Measurements from ENCODE around the gene ASMTL. TPM values are rescaled to one million over a fixed set of nuclear protein-coding genes. Genes with fewer than 3 reads are reported as not detected.
"Not testable (repeated sequence)": the region's sequence is repeated elsewhere in the genome, so short reads cannot be mapped to it uniquely, and the experiment has no call there.

The ASMTL gene
- total RNA-seq, 2 experiments from 2014 or later, result 65.2 to 67.4 TPM

- H3K4me3 Mint-ChIP-seq, result no peak overlapping the region
Measured at GRCh38 chrX:1477801-1478458, 25.2 kb upstream of the ASMTL start.

GRCh38 chrX:1477229-1477628, 24.5 kb upstream of the ASMTL start:
- H3K27ac Mint-ChIP-seq, result peak overlapping the region; percentile 69
- H3K36me3 Mint-ChIP-seq, result peaks cover 42% of the 10 kb centered on the region
- intact Hi-C loops (cut with micrococcal nuclease), result no loop called here
- H3K4me1 Mint-ChIP-seq (ENCODE audit: low read depth), result peaks cover 74% of the 10 kb centered on the region
- no peak overlapping the region for H3K4me3 Mint-ChIP-seq
- ChIA-PET CTCF (no interaction called here), POLR2A (no interaction called here)
- DNase-seq, result no peak
- no peaks in the 10 kb centered on the region for H3K27me3 Mint-ChIP-seq
- peaks cover 28% of the 10 kb centered on the region for H3K9me3 Mint-ChIP-seq

More at GRCh38 chrX:1477801-1478458, 25.2 kb upstream of the ASMTL start:
- intact Hi-C loops (cut with micrococcal nuclease), result no loop called here
- ChIA-PET POLR2A (no interaction called here), CTCF (no interaction called here)
- no peak for DNase-seq
- Mint-ChIP-seq H3K9me3 (peaks cover 28% of the 10 kb centered on the region), H3K36me3 (peaks cover 42% of the 10 kb centered on the region), H3K27ac (peak overlapping the region; percentile 69), H3K27me3 (no peaks in the 10 kb centered on the region), H3K4me1 (ENCODE audit: low read depth) (peaks cover 74% of the 10 kb centered on the region)

GRCh38 chrX:1476682-1477081, 24.0 kb upstream of the ASMTL start:
- no peak overlapping the region for H3K4me3 Mint-ChIP-seq
- ChIA-PET POLR2A (no interaction called here), CTCF (no interaction called here)
- H3K27me3 Mint-ChIP-seq, result no peaks in the 10 kb centered on the region
- peaks cover 45% of the 10 kb centered on the region for H3K36me3 Mint-ChIP-seq
- H3K9me3 Mint-ChIP-seq, result peaks cover 31% of the 10 kb centered on the region
- H3K4me1 Mint-ChIP-seq (ENCODE audit: low read depth), result peaks cover 74% of the 10 kb centered on the region
- no peak for DNase-seq
- intact Hi-C loops (cut with micrococcal nuclease), result no loop called here
- peak overlapping the region; percentile 69 for H3K27ac Mint-ChIP-seq

GRCh38 chrX:1475881-1476280, 23.2 kb upstream of the ASMTL start:
- H3K36me3 Mint-ChIP-seq, result peaks cover 48% of the 10 kb centered on the region
- no peak overlapping the region for H3K27ac Mint-ChIP-seq

GRCh38 chrX:1475481-1475880, 22.8 kb upstream of the ASMTL start:
- no peak for DNase-seq
- intact Hi-C loops (cut with micrococcal nuclease), result no loop called here
- CTCF ChIA-PET, result no interaction called here
- H3K9me3 Mint-ChIP-seq, result peaks cover 31% of the 10 kb centered on the region
- no peaks in the 10 kb centered on the region for H3K27me3 Mint-ChIP-seq
- H3K4me3 Mint-ChIP-seq, result no peak overlapping the region
- no peak overlapping the region for H3K27ac Mint-ChIP-seq
- H3K36me3 Mint-ChIP-seq, result peaks cover 48% of the 10 kb centered on the region
- H3K4me1 Mint-ChIP-seq (ENCODE audit: low read depth), result peaks cover 72% of the 10 kb centered on the region
- POLR2A ChIA-PET, result no interaction called here

More at GRCh38 chrX:1475881-1476280, 23.2 kb upstream of the ASMTL start:
- intact Hi-C loops (cut with micrococcal nuclease), result no loop called here
- ChIA-PET POLR2A (no interaction called here), CTCF (no interaction called here)
- no peak for DNase-seq
- Mint-ChIP-seq H3K4me1 (ENCODE audit: low read depth) (peaks cover 72% of the 10 kb centered on the region), H3K9me3 (peaks cover 31% of the 10 kb centered on the region), H3K27me3 (no peaks in the 10 kb centered on the region), H3K4me3 (no peak overlapping the region)

- peaks cover 72% of the 10 kb centered on the region for H3K4me1 Mint-ChIP-seq (ENCODE audit: low read depth)
- POLR2A ChIA-PET; H3K27me3 Mint-ChIP-seq; CTCF ChIA-PET; intact Hi-C loops (cut with micrococcal nuclease); H3K27ac Mint-ChIP-seq; H3K4me3 Mint-ChIP-seq: not testable (repeated sequence)
- H3K9me3 Mint-ChIP-seq, result peaks cover 25% of the 10 kb centered on the region
- peaks cover 39% of the 10 kb centered on the region for H3K36me3 Mint-ChIP-seq
- peak; percentile 5 for DNase-seq
Measured at GRCh38 chrX:1474593-1474992, 21.9 kb upstream of the ASMTL start.

- peaks cover 31% of the 10 kb centered on the region for H3K36me3 Mint-ChIP-seq
- intact Hi-C loops (cut with micrococcal nuclease), result loop anchor here (1.0 kb wide), 1 partner anchor 8 kb away; no protein-coding TSS in a partner anchor
Measured at GRCh38 chrX:1472975-1473374, 20.3 kb upstream of the ASMTL start.

GRCh38 chrX:1468250-1468772, 15.6 kb upstream of the ASMTL start:
- intact Hi-C loops (cut with micrococcal nuclease), result loop anchor here (2.0 kb wide), 1 partner anchor 14 kb away; no protein-coding TSS in a partner anchor

More at GRCh38 chrX:1472975-1473374, 20.3 kb upstream of the ASMTL start:
- no peak overlapping the region for H3K4me3 Mint-ChIP-seq
- ChIA-PET POLR2A (no interaction called here), CTCF (no interaction called here)
- peaks cover 17% of the 10 kb centered on the region for H3K9me3 Mint-ChIP-seq
- peaks cover 72% of the 10 kb centered on the region for H3K4me1 Mint-ChIP-seq (ENCODE audit: low read depth)
- H3K27me3 Mint-ChIP-seq, result no peaks in the 10 kb centered on the region
- peak; percentile 7 for DNase-seq
- H3K27ac Mint-ChIP-seq, result peak overlapping the region; percentile 54

GRCh38 chrX:1466971-1467561, 14.4 kb upstream of the ASMTL start:
- peaks cover 92% of the 10 kb centered on the region for H3K4me1 Mint-ChIP-seq (ENCODE audit: low read depth)
- CTCF ChIA-PET, result no interaction called here
- intact Hi-C loops (cut with micrococcal nuclease), result no loop called here
- no peaks in the 10 kb centered on the region for H3K27me3 Mint-ChIP-seq
- POLR2A ChIA-PET, result no interaction called here
- peak; percentile 59 for DNase-seq
- H3K27ac Mint-ChIP-seq, result peak overlapping the region; percentile 90
- peak overlapping the region; percentile 69 for H3K4me3 Mint-ChIP-seq
- H3K36me3 Mint-ChIP-seq, result peaks cover 41% of the 10 kb centered on the region
- peaks cover under 1% of the 10 kb centered on the region for H3K9me3 Mint-ChIP-seq

More at GRCh38 chrX:1468250-1468772, 15.6 kb upstream of the ASMTL start:
- Mint-ChIP-seq H3K4me3 (peak overlapping the region; percentile 64), H3K4me1 (ENCODE audit: low read depth) (peaks cover 89% of the 10 kb centered on the region), H3K36me3 (peaks cover 43% of the 10 kb centered on the region), H3K9me3 (peaks cover 3% of the 10 kb centered on the region), H3K27me3 (no peaks in the 10 kb centered on the region), H3K27ac (peak overlapping the region; percentile 91)
- POLR2A ChIA-PET, result no interaction called here
- peak; percentile 93 for DNase-seq
- CTCF ChIA-PET, result no interaction called here

- H3K27ac Mint-ChIP-seq, result peak overlapping the region; percentile 45
Measured at GRCh38 chrX:1466232-1466661, 13.5 kb upstream of the ASMTL start.

GRCh38 chrX:1465286-1466231, 12.8 kb upstream of the ASMTL start:
- peak overlapping the region; percentile 96 for H3K27ac Mint-ChIP-seq
- POLR2A ChIA-PET, result no interaction called here
- CTCF ChIA-PET, result no interaction called here
- no peaks in the 10 kb centered on the region for H3K27me3 Mint-ChIP-seq
- peaks cover 84% of the 10 kb centered on the region for H3K4me1 Mint-ChIP-seq (ENCODE audit: low read depth)
- H3K36me3 Mint-ChIP-seq, result peaks cover 34% of the 10 kb centered on the region
- H3K9me3 Mint-ChIP-seq, result no peaks in the 10 kb centered on the region
- intact Hi-C loops (cut with micrococcal nuclease), result no loop called here
- DNase-seq, result peak; percentile 8
- H3K4me3 Mint-ChIP-seq, result no peak overlapping the region

More at GRCh38 chrX:1466232-1466661, 13.5 kb upstream of the ASMTL start:
- Mint-ChIP-seq H3K4me3 (peak overlapping the region; percentile 8), H3K9me3 (no peaks in the 10 kb centered on the region), H3K27me3 (no peaks in the 10 kb centered on the region), H3K4me1 (ENCODE audit: low read depth) (peaks cover 86% of the 10 kb centered on the region), H3K36me3 (peaks cover 34% of the 10 kb centered on the region)
- peak; percentile 8 for DNase-seq
- intact Hi-C loops (cut with micrococcal nuclease), result no loop called here
- ChIA-PET POLR2A (no interaction called here), CTCF (no interaction called here)

- H3K36me3 Mint-ChIP-seq, result peaks cover 34% of the 10 kb centered on the region
- CTCF ChIA-PET, result no interaction called here
- H3K9me3 Mint-ChIP-seq, result no peaks in the 10 kb centered on the region
- intact Hi-C loops (cut with micrococcal nuclease), result loop anchor here (5.0 kb wide), 1 partner anchor 1247 kb away; no protein-coding TSS in a partner anchor
- no peaks in the 10 kb centered on the region for H3K27me3 Mint-ChIP-seq
- DNase-seq, result no peak
- peaks cover 78% of the 10 kb centered on the region for H3K4me1 Mint-ChIP-seq (ENCODE audit: low read depth)
- POLR2A ChIA-PET, result no interaction called here
- H3K4me3 Mint-ChIP-seq, result peak overlapping the region; percentile 55
- peak overlapping the region; percentile 96 for H3K27ac Mint-ChIP-seq
Measured at GRCh38 chrX:1464971-1465285, 12.2 kb upstream of the ASMTL start.
